ENCODE results near the gene ADGRG3. TPM values are rescaled to one million over a fixed set of nuclear protein-coding genes. Genes with fewer than 3 reads are reported as not detected.

The ADGRG3 gene
- total and polyA plus RNA-seq, 2 of the 13 experiments (the other 11 are each of a cell fraction or from before 2014, with no cell fraction given), result 2.7 to 11.8 TPM

DNA sequence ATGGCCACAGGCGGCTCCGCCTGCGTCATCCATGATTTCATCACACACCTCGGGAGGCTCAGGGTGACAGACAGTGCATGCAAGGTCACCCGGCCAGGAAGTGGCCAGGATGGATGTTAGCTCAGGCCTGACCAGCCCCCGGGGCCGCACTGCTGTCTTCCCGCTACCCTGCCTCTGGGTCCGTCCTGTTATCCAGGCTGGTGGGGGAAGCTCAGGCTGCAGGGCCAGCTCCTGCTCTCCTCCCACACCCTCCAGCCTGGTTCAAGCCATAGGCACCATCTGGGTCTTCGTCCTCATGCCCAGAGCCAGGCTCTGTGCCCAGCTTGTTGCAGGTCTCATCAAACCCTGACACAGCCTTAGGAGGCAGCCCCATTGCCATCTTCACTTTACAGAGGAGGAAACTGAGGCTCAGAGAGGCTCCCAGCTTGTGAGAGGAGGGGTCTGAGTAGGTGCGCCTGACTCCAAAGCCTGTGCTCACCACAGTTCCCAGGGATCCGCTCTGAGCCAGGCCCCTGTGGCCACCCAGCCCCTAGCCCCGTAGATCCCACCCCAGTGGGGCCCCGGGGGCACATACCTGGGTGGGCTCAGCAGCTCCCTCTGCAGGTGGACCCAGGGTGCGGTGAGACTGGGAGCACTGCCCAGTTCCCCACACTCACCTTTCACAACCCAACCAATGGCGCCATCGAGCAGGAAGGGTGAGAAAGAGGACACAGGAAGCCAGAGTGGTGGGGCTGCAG lies 412 bp upstream of the ADGRG3 start (continued):
- TF ChIP-seq, protein P1, sequence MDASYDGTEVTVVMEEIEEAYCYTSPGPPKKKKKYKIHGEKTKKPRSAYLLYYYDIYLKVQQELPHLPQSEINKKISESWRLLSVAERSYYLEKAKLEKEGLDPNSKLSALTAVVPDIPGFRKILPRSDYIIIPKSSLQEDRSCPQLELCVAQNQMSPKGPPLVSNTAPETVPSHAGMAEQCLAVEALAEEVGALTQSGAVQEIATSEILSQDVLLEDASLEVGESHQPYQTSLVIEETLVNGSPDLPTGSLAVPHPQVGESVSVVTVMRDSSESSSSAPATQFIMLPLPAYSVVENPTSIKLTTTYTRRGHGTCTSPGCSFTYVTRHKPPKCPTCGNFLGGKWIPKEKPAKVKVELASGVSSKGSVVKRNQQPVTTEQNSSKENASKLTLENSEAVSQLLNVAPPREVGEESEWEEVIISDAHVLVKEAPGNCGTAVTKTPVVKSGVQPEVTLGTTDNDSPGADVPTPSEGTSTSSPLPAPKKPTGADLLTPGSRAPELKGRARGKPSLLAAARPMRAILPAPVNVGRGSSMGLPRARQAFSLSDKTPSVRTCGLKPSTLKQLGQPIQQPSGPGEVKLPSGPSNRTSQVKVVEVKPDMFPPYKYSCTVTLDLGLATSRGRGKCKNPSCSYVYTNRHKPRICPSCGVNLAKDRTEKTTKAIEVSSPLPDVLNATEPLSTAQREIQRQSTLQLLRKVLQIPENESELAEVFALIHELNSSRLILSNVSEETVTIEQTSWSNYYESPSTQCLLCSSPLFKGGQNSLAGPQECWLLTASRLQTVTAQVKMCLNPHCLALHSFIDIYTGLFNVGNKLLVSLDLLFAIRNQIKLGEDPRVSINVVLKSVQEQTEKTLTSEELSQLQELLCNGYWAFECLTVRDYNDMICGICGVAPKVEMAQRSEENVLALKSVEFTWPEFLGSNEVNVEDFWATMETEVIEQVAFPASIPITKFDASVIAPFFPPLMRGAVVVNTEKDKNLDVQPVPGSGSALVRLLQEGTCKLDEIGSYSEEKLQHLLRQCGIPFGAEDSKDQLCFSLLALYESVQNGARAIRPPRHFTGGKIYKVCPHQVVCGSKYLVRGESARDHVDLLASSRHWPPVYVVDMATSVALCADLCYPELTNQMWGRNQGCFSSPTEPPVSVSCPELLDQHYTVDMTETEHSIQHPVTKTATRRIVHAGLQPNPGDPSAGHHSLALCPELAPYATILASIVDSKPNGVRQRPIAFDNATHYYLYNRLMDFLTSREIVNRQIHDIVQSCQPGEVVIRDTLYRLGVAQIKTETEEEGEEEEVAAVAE (CRISPR knock-in tag; IDR thresholded peaks at IDR 0.05; ENCODE audit: borderline replicate concordance), result no peak
- TF ChIP-seq ZNF460 (CRISPR knock-in tag; IDR thresholded peaks at IDR 0.05; ENCODE audit: borderline replicate concordance) (no peak; the same call in 1 of the 2 replicates), ZNF329 (CRISPR knock-in tag; IDR thresholded peaks at IDR 0.05; ENCODE audit: low read depth) (0 out of 2 replicates have a peak, but pooled peaks have one; percentile 21), ELF3 (CRISPR knock-in tag; IDR thresholded peaks at IDR 0.05) (peak; percentile 92), IRF2 (CRISPR knock-in tag; IDR thresholded peaks at IDR 0.05) (peak; percentile 84), ZNF33B (CRISPR knock-in tag; IDR thresholded peaks at IDR 0.05) (no peak), ZNF552 (CRISPR knock-in tag; IDR thresholded peaks at IDR 0.05; ENCODE audit: borderline replicate concordance) (no peak; the same call in 1 of the 2 replicates), ZFY (CRISPR knock-in tag; IDR thresholded peaks at IDR 0.05) (peak; percentile 86), PRPF4 (IDR thresholded peaks at IDR 0.05; ENCODE audit: low read depth, low read length, poor library complexity, severe bottlenecking) (no peak), HNF4G (IDR thresholded peaks at IDR 0.05; ENCODE audit: borderline replicate concordance, low read depth, low read length) (0 out of 2 replicates have a peak, but pooled peaks have one; percentile 30), HNF4G (CRISPR knock-in tag; IDR thresholded peaks at IDR 0.05; ENCODE audit: borderline replicate concordance, low read depth) (no peak; the same call in 1 of the 2 replicates), ZFP41 (CRISPR knock-in tag; IDR thresholded peaks at IDR 0.05; ENCODE audit: borderline replicate concordance) (no peak), KDM6A (CRISPR knock-in tag; IDR thresholded peaks at IDR 0.05; ENCODE audit: low read depth) (peak; percentile 57; the same call in 1 of the 2 replicates), SRF (IDR thresholded peaks at IDR 0.05; ENCODE audit: low read depth, low read length) (no peak), SMAD9 (CRISPR knock-in tag; IDR thresholded peaks at IDR 0.05) (no peak), MIER2 (CRISPR knock-in tag; IDR thresholded peaks at IDR 0.05) (peak; percentile 22; the same call in 1 of the 2 replicates), SAP130 (CRISPR knock-in tag; IDR thresholded peaks at IDR 0.05; ENCODE audit: low read depth) (peak; percentile 95), HOXA5 (CRISPR knock-in tag; IDR thresholded peaks at IDR 0.05) (no peak)

Measured in HepG2 (cell line).